ENCODE measurements around the gene NUDT8. TPM values are rescaled to one million over a fixed set of nuclear protein-coding genes. Genes with fewer than 3 reads are reported as not detected.

NUDT8 gene
- total and polyA plus RNA-seq, 2 donors (not counting 1 experiment from before 2014, with no cell fraction given) = 6.9 to 7.1 TPM

- peak overlapping the region; percentile 99 for H3K27ac Mint-ChIP-seq
- peaks cover 45% of the 10 kb centered on the region for H3K4me1 Mint-ChIP-seq
- intact Hi-C loops (cut with micrococcal nuclease) = loop anchor here (5.0 kb wide), 1 partner anchor 34 kb away; no protein-coding TSS in a partner anchor
- Histone ChIP-seq H2AFZ (ENCODE audit: insufficient read depth, low read depth, low read length, poor library complexity, severe bottlenecking) (peak overlapping the region; percentile 79), H3K27ac (ENCODE audit: low read length in 2 of 2) (peak overlapping the region; percentile 97 to 98), H3K27me3 (replicated peaks in 1 of 4; ENCODE audit: control extremely low read depth in 1 of 4, control insufficient read depth in 3 of 4, insufficient read depth in 4 of 4, low read length in 3 of 4) (no peaks in the 10 kb centered on the region), H3K4me1 (ENCODE audit: control insufficient read depth in 2 of 2, insufficient read depth in 2 of 2, low read length in 2 of 2) (peaks cover 32 to 38% of the 10 kb centered on the region in 2 donors), H3K9me3 (ENCODE audit: control extremely low read depth in 1 of 3, control insufficient read depth in 2 of 3, insufficient read depth in 1 of 3, low read length in 2 of 3) (no peaks in the 10 kb centered on the region), H3K79me2 (ENCODE audit: control insufficient read depth, insufficient read depth, low read length) (peaks cover 9% of the 10 kb centered on the region), H4K20me1 (ENCODE audit: control insufficient read depth, insufficient read depth, low read length, poor library complexity, severe bottlenecking) (no peaks in the 10 kb centered on the region), H3K9ac (ENCODE audit: low read length) (peak overlapping the region; percentile 41), H3K4me2 (replicated peaks; ENCODE audit: low read depth, low read length, poor library complexity, severe bottlenecking) (peak overlapping the region; percentile 79), H3K4me3 (ENCODE audit: control extremely low read depth in 1 of 5, extremely low read depth in 1 of 5, insufficient read depth in 1 of 5, low read depth in 2 of 5, low read length in 4 of 5) (peak overlapping the region in 2 of 5 experiments; percentile 5 to 31), H3K36me3 (replicated peaks in 1 of 2; ENCODE audit: control extremely low read depth in 1 of 2, control insufficient read depth in 1 of 2, extremely low read depth in 1 of 2, insufficient read depth in 2 of 2, low read length in 1 of 2) (peaks cover 0 to 40% of the 10 kb centered on the region in 2 experiments)
- H3K9me3 Mint-ChIP-seq (ENCODE audit: insufficient read depth) = no peaks in the 10 kb centered on the region
- WGBS (ENCODE audit: insufficient coverage) = 77% methylated on average over 16 of the region's 17 CpGs
- ChIA-PET CTCF (interaction anchor here (0.6 to 8.0 kb wide), 13 partner anchors 15 to 445 kb away, joined by 3 to 85 read pairs (median 5); partner anchors contain the start of genes GSTP1 and NUDT8), POLR2A (interaction anchor here (0.6 to 3.8 kb wide), 9 partner anchors 16 to 259 kb away, joined by 3 to 31 read pairs (median 3); partner anchors contain the start of genes GSTP1 and NUDT8)
- H3K27me3 Mint-ChIP-seq = no peaks in the 10 kb centered on the region
- ATAC-seq (ENCODE audit: low read depth) (no peak), DNase-seq (no peak)
- H3K4me3 Mint-ChIP-seq = peak overlapping the region; percentile 83
- TF ChIP-seq CTCF (IDR thresholded peaks at IDR 0.05) (no peak), EZH2 (IDR thresholded peaks at IDR 0.05; ENCODE audit: borderline replicate concordance, insufficient read depth, low read depth, low read length, poor library complexity, severe bottlenecking) (no peak)
These were observed 16.3 kb downstream of the NUDT8 start for GRCh38 chr11:67613313-67613959.

- H3K4me2 ChIP-seq (replicated peaks; ENCODE audit: low read depth, low read length, poor library complexity, severe bottlenecking) = peak overlapping the region; percentile 79
- Mint-ChIP-seq H3K27me3 (no peaks in the 10 kb centered on the region), H3K9me3 (ENCODE audit: insufficient read depth) (no peaks in the 10 kb centered on the region), H3K27ac (peak overlapping the region; percentile 99), H3K4me3 (no peak overlapping the region), H3K4me1 (peaks cover 48% of the 10 kb centered on the region)
- WGBS (ENCODE audit: insufficient coverage) = 97% methylated on average over 13 of the region's 13 CpGs
- peaks cover 16% of the 10 kb centered on the region for H3K79me2 ChIP-seq (ENCODE audit: control insufficient read depth, insufficient read depth, low read length)
- intact Hi-C loops (cut with micrococcal nuclease) = loop anchor here (5.0 kb wide), 1 partner anchor 35 kb away; no protein-coding TSS in a partner anchor
- DNase-seq (peak; percentile 33), ATAC-seq (ENCODE audit: low read depth) (no peak)
- H3K9me3 ChIP-seq (ENCODE audit: control extremely low read depth in 1 of 3, control insufficient read depth in 2 of 3, insufficient read depth in 1 of 3, low read length in 2 of 3) = no peaks in the 10 kb centered on the region
- no peaks in the 10 kb centered on the region for H3K27me3 ChIP-seq (replicated peaks in 1 of 4; ENCODE audit: control extremely low read depth in 1 of 4, control insufficient read depth in 3 of 4, insufficient read depth in 4 of 4, low read length in 3 of 4)
- H3K4me1 ChIP-seq (ENCODE audit: control insufficient read depth in 2 of 2, insufficient read depth in 2 of 2, low read length in 2 of 2) = peaks cover 34 to 40% of the 10 kb centered on the region in 2 donors
- H3K36me3 ChIP-seq (replicated peaks in 1 of 2; ENCODE audit: control extremely low read depth in 1 of 2, control insufficient read depth in 1 of 2, extremely low read depth in 1 of 2, insufficient read depth in 2 of 2, low read length in 1 of 2) = peaks cover 0 to 45% of the 10 kb centered on the region in 2 experiments
- H3K27ac ChIP-seq (ENCODE audit: low read length in 2 of 2) = peak overlapping the region in 1 of 2 donors; percentile 98
- H4K20me1 ChIP-seq (ENCODE audit: control insufficient read depth, insufficient read depth, low read length, poor library complexity, severe bottlenecking) = no peaks in the 10 kb centered on the region
- ChIA-PET CTCF (interaction anchor here (1.3 to 8.0 kb wide), 2 partner anchors 16 to 34 kb away, joined by 4 to 85 read pairs; partner anchors contain the start of gene NUDT8), POLR2A (interaction anchor here (0.6 to 3.8 kb wide), 3 partner anchors 17 to 258 kb away, joined by 3 to 31 read pairs (median 6); partner anchors contain the start of genes GSTP1 and NUDT8)
- H2AFZ ChIP-seq (ENCODE audit: insufficient read depth, low read depth, low read length, poor library complexity, severe bottlenecking) = no peak overlapping the region
- TF ChIP-seq EZH2 (IDR thresholded peaks at IDR 0.05; ENCODE audit: borderline replicate concordance, insufficient read depth, low read depth, low read length, poor library complexity, severe bottlenecking) (no peak), CTCF (IDR thresholded peaks at IDR 0.05) (no peak)
- H3K9ac ChIP-seq (ENCODE audit: low read length) = no peak overlapping the region
- no peak overlapping the region for H3K4me3 ChIP-seq (ENCODE audit: control extremely low read depth in 1 of 5, extremely low read depth in 1 of 5, insufficient read depth in 1 of 5, low read depth in 2 of 5, low read length in 4 of 5)
These were observed 17.0 kb downstream of the NUDT8 start for GRCh38 chr11:67612751-67613150.

Measured in B cell (primary cell).